GM12872 (cell line): ENCODE results near the gene TRIP4.

Experiments used
- TF ChIP-seq, protein P1 (sequence below): IDR thresholded peaks from 3 replicates; pipeline ENCODE4 v1.5.1; 2011; ENCODE audit warnings: low read depth, mild to moderate bottlenecking, low read length, moderate library complexity; ENCODE audit not compliant: insufficient read depth

The TRIP4 gene

GRCh38 chr15:64396789-64397188 is 9.2 kb downstream of the TRIP4 start:
- TF ChIP-seq, protein P1, sequence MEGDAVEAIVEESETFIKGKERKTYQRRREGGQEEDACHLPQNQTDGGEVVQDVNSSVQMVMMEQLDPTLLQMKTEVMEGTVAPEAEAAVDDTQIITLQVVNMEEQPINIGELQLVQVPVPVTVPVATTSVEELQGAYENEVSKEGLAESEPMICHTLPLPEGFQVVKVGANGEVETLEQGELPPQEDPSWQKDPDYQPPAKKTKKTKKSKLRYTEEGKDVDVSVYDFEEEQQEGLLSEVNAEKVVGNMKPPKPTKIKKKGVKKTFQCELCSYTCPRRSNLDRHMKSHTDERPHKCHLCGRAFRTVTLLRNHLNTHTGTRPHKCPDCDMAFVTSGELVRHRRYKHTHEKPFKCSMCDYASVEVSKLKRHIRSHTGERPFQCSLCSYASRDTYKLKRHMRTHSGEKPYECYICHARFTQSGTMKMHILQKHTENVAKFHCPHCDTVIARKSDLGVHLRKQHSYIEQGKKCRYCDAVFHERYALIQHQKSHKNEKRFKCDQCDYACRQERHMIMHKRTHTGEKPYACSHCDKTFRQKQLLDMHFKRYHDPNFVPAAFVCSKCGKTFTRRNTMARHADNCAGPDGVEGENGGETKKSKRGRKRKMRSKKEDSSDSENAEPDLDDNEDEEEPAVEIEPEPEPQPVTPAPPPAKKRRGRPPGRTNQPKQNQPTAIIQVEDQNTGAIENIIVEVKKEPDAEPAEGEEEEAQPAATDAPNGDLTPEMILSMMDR: no peak

GRCh38 chr15:64398575-64398974 is 10.9 kb downstream of the TRIP4 start:
- TF ChIP-seq, protein P1: no peak

GRCh38 chr15:64400583-64400982 is 12.9 kb downstream of the TRIP4 start:
- TF ChIP-seq, protein P1: no peak

DNA sequence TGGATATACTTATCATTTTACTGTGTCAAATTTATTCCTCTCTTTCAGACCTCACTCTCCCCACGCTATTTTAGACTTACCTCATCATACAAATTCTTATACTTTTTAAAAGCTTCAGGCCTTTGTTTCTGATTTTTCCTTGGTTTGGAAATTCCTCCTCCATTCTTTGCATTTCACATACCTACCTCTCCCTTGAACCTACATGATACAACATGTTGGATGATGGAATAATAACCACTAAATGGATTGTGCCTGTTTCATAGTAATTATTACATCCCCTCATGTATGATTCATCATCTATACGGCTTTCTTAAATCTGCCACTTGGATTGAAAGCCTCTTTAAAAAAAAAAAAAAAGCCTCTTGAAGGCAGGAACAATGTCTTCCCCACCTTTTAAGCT is 24.6 kb downstream of the TRIP4 start:
- TF ChIP-seq, protein P1: no peak

DNA sequence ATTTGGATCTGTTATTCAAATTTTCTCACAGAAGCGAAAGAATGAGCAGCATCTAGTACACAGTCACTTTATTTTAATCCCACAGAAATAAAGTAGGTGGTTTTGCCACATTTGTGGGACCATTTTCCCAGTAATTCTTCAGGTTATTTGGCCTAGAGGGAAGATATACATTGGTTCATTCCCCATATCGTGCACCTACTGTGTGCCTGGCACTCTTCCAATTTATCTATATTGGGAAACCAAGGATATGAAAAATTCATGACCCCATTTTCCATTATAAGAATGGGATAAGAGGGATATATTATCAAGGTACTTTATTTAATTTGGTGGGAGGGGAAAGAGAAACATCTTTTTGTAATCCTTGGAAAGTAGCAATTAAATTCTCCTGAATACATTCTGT is 35.1 kb downstream of the TRIP4 start:
- TF ChIP-seq, protein P1: no peak

GRCh38 chr15:64423970-64424369 is 36.3 kb downstream of the TRIP4 start:
- TF ChIP-seq, protein P1: no peak

- TF ChIP-seq, protein P1: no peak
Observed at GRCh38 chr15:64425221-64425620, 37.6 kb downstream of the TRIP4 start.

GRCh38 chr15:64426845-64427465 is 39.3 kb downstream of the TRIP4 start:
- TF ChIP-seq, protein P1: peak; percentile 15; the same call in 1 of the 3 replicates
